ENCODE data around the gene OGFOD2. TPM values are rescaled to one million over a fixed set of nuclear protein-coding genes. Genes with fewer than 3 reads are reported as not detected.

Gene OGFOD2
- total and polyA plus RNA-seq, 9 of the 15 experiments (the other 6 are each of a cell fraction or from before 2014, with no cell fraction given) = 1.4 to 111 (median 18.5) TPM

DNA sequence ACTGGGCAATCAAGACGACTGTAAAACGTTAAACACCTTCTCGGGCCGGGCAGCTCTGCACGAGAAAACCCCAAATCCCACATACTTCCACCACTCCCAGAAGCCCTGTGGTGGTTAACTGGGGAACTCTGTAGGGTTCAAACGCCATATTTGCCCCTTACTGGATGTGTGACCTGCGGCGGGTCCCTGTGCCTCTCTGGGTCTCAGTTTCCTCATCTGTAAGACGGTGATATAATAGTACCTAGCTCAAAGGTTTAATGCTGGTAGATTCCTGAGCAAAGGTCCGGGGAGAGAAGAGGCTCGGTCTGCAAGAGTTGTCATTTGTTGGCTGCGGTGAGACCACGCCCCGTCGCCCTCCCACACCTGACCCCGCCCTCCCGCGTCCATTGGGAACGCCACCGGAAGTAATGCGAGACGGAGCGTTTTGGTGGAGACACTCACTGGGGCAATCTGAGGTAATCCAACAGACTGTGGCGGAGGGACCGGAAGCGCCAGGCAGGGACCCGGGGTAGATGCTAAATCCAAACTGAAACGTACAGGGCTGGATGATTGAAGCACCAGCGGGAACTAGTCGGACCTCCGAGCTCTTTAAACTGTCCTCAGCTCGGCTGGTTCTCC, 661 bp upstream of the OGFOD2 start (continued):
- TF ChIP-seq, protein P1, sequence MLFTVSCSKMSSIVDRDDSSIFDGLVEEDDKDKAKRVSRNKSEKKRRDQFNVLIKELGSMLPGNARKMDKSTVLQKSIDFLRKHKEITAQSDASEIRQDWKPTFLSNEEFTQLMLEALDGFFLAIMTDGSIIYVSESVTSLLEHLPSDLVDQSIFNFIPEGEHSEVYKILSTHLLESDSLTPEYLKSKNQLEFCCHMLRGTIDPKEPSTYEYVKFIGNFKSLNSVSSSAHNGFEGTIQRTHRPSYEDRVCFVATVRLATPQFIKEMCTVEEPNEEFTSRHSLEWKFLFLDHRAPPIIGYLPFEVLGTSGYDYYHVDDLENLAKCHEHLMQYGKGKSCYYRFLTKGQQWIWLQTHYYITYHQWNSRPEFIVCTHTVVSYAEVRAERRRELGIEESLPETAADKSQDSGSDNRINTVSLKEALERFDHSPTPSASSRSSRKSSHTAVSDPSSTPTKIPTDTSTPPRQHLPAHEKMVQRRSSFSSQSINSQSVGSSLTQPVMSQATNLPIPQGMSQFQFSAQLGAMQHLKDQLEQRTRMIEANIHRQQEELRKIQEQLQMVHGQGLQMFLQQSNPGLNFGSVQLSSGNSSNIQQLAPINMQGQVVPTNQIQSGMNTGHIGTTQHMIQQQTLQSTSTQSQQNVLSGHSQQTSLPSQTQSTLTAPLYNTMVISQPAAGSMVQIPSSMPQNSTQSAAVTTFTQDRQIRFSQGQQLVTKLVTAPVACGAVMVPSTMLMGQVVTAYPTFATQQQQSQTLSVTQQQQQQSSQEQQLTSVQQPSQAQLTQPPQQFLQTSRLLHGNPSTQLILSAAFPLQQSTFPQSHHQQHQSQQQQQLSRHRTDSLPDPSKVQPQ (CRISPR knock-in tag; IDR thresholded peaks at IDR 0.05; ENCODE audit: borderline replicate concordance) = no peak
- TF ChIP-seq ZNF121 (CRISPR knock-in tag; conservative IDR thresholded peaks at IDR 0.05) = no peak
- TF ChIP-seq, protein P2, sequence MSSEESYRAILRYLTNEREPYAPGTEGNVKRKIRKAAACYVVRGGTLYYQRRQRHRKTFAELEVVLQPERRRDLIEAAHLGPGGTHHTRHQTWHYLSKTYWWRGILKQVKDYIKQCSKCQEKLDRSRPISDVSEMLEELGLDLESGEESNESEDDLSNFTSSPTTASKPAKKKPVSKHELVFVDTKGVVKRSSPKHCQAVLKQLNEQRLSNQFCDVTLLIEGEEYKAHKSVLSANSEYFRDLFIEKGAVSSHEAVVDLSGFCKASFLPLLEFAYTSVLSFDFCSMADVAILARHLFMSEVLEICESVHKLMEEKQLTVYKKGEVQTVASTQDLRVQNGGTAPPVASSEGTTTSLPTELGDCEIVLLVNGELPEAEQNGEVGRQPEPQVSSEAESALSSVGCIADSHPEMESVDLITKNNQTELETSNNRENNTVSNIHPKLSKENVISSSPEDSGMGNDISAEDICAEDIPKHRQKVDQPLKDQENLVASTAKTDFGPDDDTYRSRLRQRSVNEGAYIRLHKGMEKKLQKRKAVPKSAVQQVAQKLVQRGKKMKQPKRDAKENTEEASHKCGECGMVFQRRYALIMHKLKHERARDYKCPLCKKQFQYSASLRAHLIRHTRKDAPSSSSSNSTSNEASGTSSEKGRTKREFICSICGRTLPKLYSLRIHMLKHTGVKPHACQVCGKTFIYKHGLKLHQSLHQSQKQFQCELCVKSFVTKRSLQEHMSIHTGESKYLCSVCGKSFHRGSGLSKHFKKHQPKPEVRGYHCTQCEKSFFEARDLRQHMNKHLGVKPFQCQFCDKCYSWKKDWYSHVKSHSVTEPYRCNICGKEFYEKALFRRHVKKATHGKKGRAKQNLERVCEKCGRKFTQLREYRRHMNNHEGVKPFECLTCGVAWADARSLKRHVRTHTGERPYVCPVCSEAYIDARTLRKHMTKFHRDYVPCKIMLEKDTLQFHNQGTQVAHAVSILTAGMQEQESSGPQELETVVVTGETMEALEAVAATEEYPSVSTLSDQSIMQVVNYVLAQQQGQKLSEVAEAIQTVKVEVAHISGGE (CRISPR knock-in tag; IDR thresholded peaks at IDR 0.05) = peak; percentile 92 to 99 (median 99)
- peak; percentile 25; the same call in 1 of the 2 replicates for TF ChIP-seq ZNF197 (CRISPR knock-in tag; IDR thresholded peaks at IDR 0.05; ENCODE audit: low read depth)
- TF ChIP-seq ZNF175 (CRISPR knock-in tag; IDR thresholded peaks at IDR 0.05; ENCODE audit: low read depth) = no peak
- no peak for TF ChIP-seq ASH1L (IDR thresholded peaks at IDR 0.05; ENCODE audit: borderline replicate concordance, low read depth, partially characterized antibody)
- TF ChIP-seq ETV6 (IDR thresholded peaks at IDR 0.05; ENCODE audit: borderline replicate concordance in 1 of 2, low read depth in 2 of 2, low read length in 1 of 2) = no peak
- no peak for TF ChIP-seq ETV6 (CRISPR knock-in tag; IDR thresholded peaks at IDR 0.05; ENCODE audit: borderline replicate concordance)
- TF ChIP-seq HSF4 (CRISPR knock-in tag; IDR thresholded peaks at IDR 0.05; ENCODE audit: borderline replicate concordance) = no peak
- no peak for TF ChIP-seq DDX20 (tag; IDR thresholded peaks at IDR 0.05; ENCODE audit: low read depth)
- TF ChIP-seq ZBED1 (IDR thresholded peaks at IDR 0.05) = no peak
- TF ChIP-seq FOXK1 (CRISPR knock-in tag; IDR thresholded peaks at IDR 0.05; ENCODE audit: borderline replicate concordance) = no peak
- no peak for TF ChIP-seq XRCC3 (IDR thresholded peaks at IDR 0.05)
- no peak for TF ChIP-seq POLR3A (IDR thresholded peaks at IDR 0.05; ENCODE audit: borderline replicate concordance, extremely low read depth, insufficient read depth, insufficient read length)
- no peak for TF ChIP-seq TSC22D4 (tag; IDR thresholded peaks at IDR 0.05)
- TF ChIP-seq TRIM28 (IDR thresholded peaks at IDR 0.05) = no peak
- no peak for TF ChIP-seq ZNF584 (CRISPR knock-in tag; IDR thresholded peaks at IDR 0.05; ENCODE audit: low read depth)
- TF ChIP-seq NELFE (IDR thresholded peaks at IDR 0.05; ENCODE audit: insufficient read depth, insufficient read length) = no peak
- TF ChIP-seq BHLHE40 (IDR thresholded peaks at IDR 0.05; ENCODE audit: low read length) = no peak
- no peak for TF ChIP-seq TAF9B (IDR thresholded peaks at IDR 0.05; ENCODE audit: partially characterized antibody)
- no peak for TF ChIP-seq PHB (CRISPR knock-in tag; IDR thresholded peaks at IDR 0.05)
- TF ChIP-seq CBX5 (IDR thresholded peaks at IDR 0.05; ENCODE audit: borderline replicate concordance, low read depth) = no peak
- TF ChIP-seq HDAC2 (IDR thresholded peaks at IDR 0.05) = no peak
- TF ChIP-seq SIRT6 (IDR thresholded peaks at IDR 0.05; ENCODE audit: low read depth, low read length) = no peak

All from K562 (cell line).